Measurements from ENCODE around the gene XIAP. TPM values are rescaled to one million over a fixed set of nuclear protein-coding genes. Genes with fewer than 3 reads are reported as not detected.

The XIAP gene
- total RNA-seq, 4 donors from 2014 or later, result 14.4 to 31.1 (median 26.8) TPM

DNA sequence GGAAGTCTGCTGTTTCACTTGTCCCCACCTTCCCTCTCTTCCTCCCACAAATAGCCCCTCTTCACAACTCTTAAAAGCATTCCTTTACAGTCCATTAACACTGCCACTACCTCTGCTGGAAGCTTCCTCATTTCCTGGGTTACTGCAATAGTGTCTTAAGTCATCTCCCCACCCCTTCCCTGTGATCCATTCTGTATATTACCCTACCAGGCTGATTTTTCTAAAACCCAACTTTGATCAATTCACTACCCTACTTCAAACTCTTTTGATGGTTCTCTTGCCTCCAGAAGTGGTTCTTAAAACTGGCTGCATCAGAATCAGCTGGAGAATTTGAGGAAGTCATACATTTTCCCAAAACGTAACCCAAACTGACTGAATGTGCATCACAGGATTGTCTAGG lies 8.8 kb upstream of the XIAP start:
- TF ChIP-seq POLR2A (IDR thresholded peaks at IDR 0.05), result no peak
- TF ChIP-seq CTCF (IDR thresholded peaks at IDR 0.05 in 4 of 5, conservative IDR thresholded peaks at IDR 0.05 in 1 of 5), result no peak
- ATAC-seq (no peak), DNase-seq (no peak)
- no peaks in the 10 kb centered on the region for H3K4me1 ChIP-seq
- H3K4me3 ChIP-seq, result no peak overlapping the region
- no peaks in the 10 kb centered on the region for H3K36me3 ChIP-seq
- no peaks in the 10 kb centered on the region for H3K9me3 ChIP-seq
- intact Hi-C loops (cut with DNase I; ENCODE audit: low total_unique reads) (no loop called here), in situ Hi-C loops (cut with MboI; ENCODE audit: low sequenced_read_pairs in 4 of 4) (no loop called here)
- no peaks in the 10 kb centered on the region for H3K27me3 ChIP-seq
- no peak overlapping the region for H3K27ac ChIP-seq

GRCh38 chrX:123854329-123854728 lies 5.5 kb upstream of the XIAP start:
- Histone ChIP-seq H3K27me3 (no peaks in the 10 kb centered on the region), H3K9me3 (no peaks in the 10 kb centered on the region), H3K4me3 (no peak overlapping the region), H3K36me3 (no peaks in the 10 kb centered on the region), H3K4me1 (peaks cover 0 to 5% of the 10 kb centered on the region in 2 donors), H3K27ac (no peak overlapping the region)
- DNase-seq (no peak), ATAC-seq (no peak)
- in situ Hi-C loops (cut with MboI; ENCODE audit: low sequenced_read_pairs in 4 of 4), result no loop called here
- TF ChIP-seq CTCF (IDR thresholded peaks at IDR 0.05 in 4 of 5, conservative IDR thresholded peaks at IDR 0.05 in 1 of 5) (no peak), POLR2A (IDR thresholded peaks at IDR 0.05) (no peak)
- intact Hi-C loops (cut with DNase I; ENCODE audit: low total_unique reads), result no loop called here

- intact Hi-C loops (cut with DNase I; ENCODE audit: low total_unique reads), result no loop called here
- no peak for TF ChIP-seq POLR2A (IDR thresholded peaks at IDR 0.05)
- TF ChIP-seq CTCF (IDR thresholded peaks at IDR 0.05 in 4 of 5, conservative IDR thresholded peaks at IDR 0.05 in 1 of 5), result no peak
- H3K27ac ChIP-seq, result peak overlapping the region; percentile 93 to 98 (median 96)
- DNase-seq, result no peak
- H3K27me3 ChIP-seq, result no peaks in the 10 kb centered on the region
- peak overlapping the region; percentile 71 to 85 (median 78) for H3K4me3 ChIP-seq
- peaks cover 0 to 5% of the 10 kb centered on the region in 2 donors for H3K4me1 ChIP-seq
- peak; percentile 50 to 62 for ATAC-seq
- in situ Hi-C loops (cut with MboI; ENCODE audit: low sequenced_read_pairs in 4 of 4), result no loop called here
- no peaks in the 10 kb centered on the region for H3K9me3 ChIP-seq
- H3K36me3 ChIP-seq, result no peaks in the 10 kb centered on the region
Measured at GRCh38 chrX:123859409-123859845, 426 bp upstream of the XIAP start.

GRCh38 chrX:123860983-123861382 lies 1.1 kb downstream of the XIAP start:
- intact Hi-C loops (cut with DNase I; ENCODE audit: low total_unique reads) (loop anchor here (1.0 kb wide), 1 partner anchor 98 kb away; no protein-coding TSS in a partner anchor), in situ Hi-C loops (cut with MboI; ENCODE audit: low sequenced_read_pairs in 4 of 4) (no loop called here)
- Histone ChIP-seq H3K4me1 (peaks cover 0 to 5% of the 10 kb centered on the region in 2 donors), H3K36me3 (no peaks in the 10 kb centered on the region), H3K27ac (peak overlapping the region; percentile 93 to 98 (median 96)), H3K4me3 (peak overlapping the region; percentile 71 to 85 (median 78)), H3K9me3 (no peaks in the 10 kb centered on the region), H3K27me3 (no peaks in the 10 kb centered on the region)
- no peak for ATAC-seq
- no peak for DNase-seq
- TF ChIP-seq CTCF (IDR thresholded peaks at IDR 0.05 in 4 of 5, conservative IDR thresholded peaks at IDR 0.05 in 1 of 5) (no peak), POLR2A (IDR thresholded peaks at IDR 0.05) (no peak)

GRCh38 chrX:123869488-123869887 lies 9.6 kb downstream of the XIAP start:
- DNase-seq (no peak), ATAC-seq (no peak)
- TF ChIP-seq CTCF (IDR thresholded peaks at IDR 0.05 in 4 of 5, conservative IDR thresholded peaks at IDR 0.05 in 1 of 5), result no peak
- no peak for TF ChIP-seq POLR2A (IDR thresholded peaks at IDR 0.05)
- H3K4me1 ChIP-seq, result no peaks in the 10 kb centered on the region
- H3K27me3 ChIP-seq, result no peaks in the 10 kb centered on the region
- no peaks in the 10 kb centered on the region for H3K36me3 ChIP-seq
- intact Hi-C loops (cut with DNase I; ENCODE audit: low total_unique reads) (no loop called here), in situ Hi-C loops (cut with MboI; ENCODE audit: low sequenced_read_pairs in 4 of 4) (no loop called here)
- no peaks in the 10 kb centered on the region for H3K9me3 ChIP-seq
- H3K4me3 ChIP-seq, result no peak overlapping the region
- no peak overlapping the region for H3K27ac ChIP-seq
